A549 (cell line): ENCODE measurements around the gene SLC17A8.

ENCODE experiments used
- CHD2 ChIP-seq: fragments of 150-350 bp; IDR thresholded peaks from 2 replicates; pipeline ENCODE4 v1.6.1; 2014; ENCODE audit warnings: low read length; ENCODE audit not compliant: partially characterized antibody
- CHD4 ChIP-seq: fragments of 200-600 bp; sonication (generic); IDR thresholded peaks from 2 replicates; pipeline ENCODE4 v1.6.1; 2016; ENCODE audit warnings: antibody characterized with exemption, mild to moderate bottlenecking, borderline replicate concordance
- CTCF ChIP-seq: fragments of >200 bp; sonication (Bioruptor Twin); formaldehyde crosslinking; IDR thresholded peaks from 3 replicates; pipeline ENCODE4 v1.5.1; 2016
- ELK1 ChIP-seq: fragments of 150-350 bp; IDR thresholded peaks from 2 replicates; pipeline ENCODE4 v1.6.1; 2014; ENCODE audit warnings: low read depth, mild to moderate bottlenecking, low read length
- EP300 ChIP-seq, 2 experiments: fragments of >200 bp; sonication (Bioruptor Twin); formaldehyde crosslinking; IDR thresholded peaks; 2 replicates in 1 of 2; 3 replicates in 1 of 2; pipeline ENCODE4 v1.6.1; 2016 to 2017
- HDAC2 ChIP-seq: fragments of 200-600 bp; sonication (generic); IDR thresholded peaks from 2 replicates; pipeline ENCODE4 v1.6.1; 2016
- NFE2L2 ChIP-seq: fragments of 150-350 bp; conservative IDR thresholded peaks from 2 replicates; pipeline ENCODE4 v1.6.1; 2014; ENCODE audit warnings: low read length
- POLR2A ChIP-seq: IDR thresholded peaks from 2 replicates; pipeline ENCODE4 v1.6.1; 2012; ENCODE audit warnings: mild to moderate bottlenecking, low read length
- RAD21 ChIP-seq, 2 experiments: fragments of >200 bp in 1 of 2; sonication (Bioruptor Twin) in 1 of 2; formaldehyde crosslinking in 1 of 2; IDR thresholded peaks in 1 of 2; conservative IDR thresholded peaks in 1 of 2; 2 replicates in 1 of 2; 3 replicates in 1 of 2; pipeline ENCODE4 v1.6.1; 2012 to 2018; ENCODE audit warnings: inconsistent platforms in 1 of 2
- REST ChIP-seq: fragments of 200-600 bp; sonication (generic); IDR thresholded peaks from 2 replicates; pipeline ENCODE4 v1.6.1; 2016; ENCODE audit warnings: antibody characterized with exemption, mild to moderate bottlenecking, moderate library complexity
- RFX5 ChIP-seq: fragments of 450-650 bp; IDR thresholded peaks from 2 replicates; pipeline ENCODE4 v1.7.1; 2014; ENCODE audit warnings: antibody characterized with exemption, mild to moderate bottlenecking, moderate library complexity
- TP53 ChIP-seq: fragments of 250-450 bp; sonication (Bioruptor Pico); IDR thresholded peaks from 2 replicates; pipeline ENCODE4 v1.5.0; 2021; ENCODE audit warnings: mild to moderate bottlenecking, moderate library complexity
- ZNF302 ChIP-seq: fragments of 250-450 bp; sonication (Bioruptor Pico); IDR thresholded peaks from 2 replicates; pipeline ENCODE4 v1.9.0; 2021; ENCODE audit warnings: inconsistent platforms, mild to moderate bottlenecking, moderate library complexity

- TF ChIP-seq EP300 (IDR thresholded peaks at IDR 0.05) = no peak
- no peak for TF ChIP-seq RFX5
- no peak for TF ChIP-seq CHD4
- TF ChIP-seq POLR2A = no peak
- TF ChIP-seq CTCF = no peak
- TF ChIP-seq HDAC2 = no peak
- TF ChIP-seq ELK1 = no peak
- TF ChIP-seq NFE2L2 = no peak
- no peak for TF ChIP-seq ZNF302 (CRISPR knock-in tag)
- TF ChIP-seq TP53 = no peak
- no peak for TF ChIP-seq REST
- no peak for TF ChIP-seq RAD21 (conservative IDR thresholded peaks at IDR 0.05 in 1 of 2, IDR thresholded peaks at IDR 0.05 in 1 of 2)
- no peak for TF ChIP-seq CHD2
Observed at GRCh38 chr12:100368066-100368465, 11.2 kb downstream of the SLC17A8 start.
